Midbrain (tissue), 1 donor: ENCODE measurements around the gene PROC.
"Not testable (repeated sequence)": the region's sequence is repeated elsewhere in the genome, so short reads cannot be mapped to it uniquely, and the experiment has no call there.

Experiments
- DNase-seq: peaks from one replicate; lab custom pipeline; 2025; lab: John Stamatoyannopoulos, UW

PROC gene

DNA sequence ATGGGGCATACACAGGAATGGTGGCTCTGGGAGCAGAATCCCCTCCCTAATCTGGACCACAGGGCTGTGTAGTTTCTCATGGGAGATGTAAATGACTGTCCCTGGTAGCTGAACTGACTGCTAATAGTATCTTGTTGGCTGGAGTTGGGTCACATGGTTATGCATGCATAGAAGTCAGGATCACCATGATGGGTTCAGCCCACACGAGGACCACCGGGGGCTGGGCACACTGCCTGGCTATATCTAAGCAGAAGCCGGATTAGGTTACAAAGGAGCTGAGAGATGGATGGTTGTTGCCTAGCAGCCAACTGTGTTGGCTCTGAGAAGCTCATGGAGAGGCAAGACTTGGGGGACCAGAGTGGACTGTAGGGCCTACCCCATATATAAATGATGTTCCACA, 23.7 kb upstream of the PROC start:
- no peak for DNase-seq

GRCh38 chr2:127397568-127398238, 20.5 kb upstream of the PROC start:
- DNase-seq: no peak

GRCh38 chr2:127398239-127398590, 20.0 kb upstream of the PROC start:
- peak; percentile 18 for DNase-seq

DNA sequence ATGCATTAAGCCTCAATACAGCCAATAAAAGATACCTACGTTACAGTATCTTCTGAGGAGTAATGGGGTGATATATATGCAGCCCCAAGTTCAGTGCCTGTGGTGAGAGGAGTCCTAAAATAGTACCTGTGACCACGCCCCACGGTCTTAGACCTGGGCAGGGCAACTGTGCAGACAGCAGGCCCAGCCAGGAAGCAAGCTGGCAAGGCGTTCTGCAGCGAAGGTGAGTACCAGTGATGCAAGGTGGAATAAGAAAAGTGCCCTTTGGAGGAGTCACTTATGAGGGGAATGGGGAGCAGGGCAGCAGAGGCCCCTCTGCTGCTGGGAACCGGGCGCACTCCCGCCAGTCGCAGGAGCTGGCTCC, 17.7 kb upstream of the PROC start:
- no peak for DNase-seq

DNA sequence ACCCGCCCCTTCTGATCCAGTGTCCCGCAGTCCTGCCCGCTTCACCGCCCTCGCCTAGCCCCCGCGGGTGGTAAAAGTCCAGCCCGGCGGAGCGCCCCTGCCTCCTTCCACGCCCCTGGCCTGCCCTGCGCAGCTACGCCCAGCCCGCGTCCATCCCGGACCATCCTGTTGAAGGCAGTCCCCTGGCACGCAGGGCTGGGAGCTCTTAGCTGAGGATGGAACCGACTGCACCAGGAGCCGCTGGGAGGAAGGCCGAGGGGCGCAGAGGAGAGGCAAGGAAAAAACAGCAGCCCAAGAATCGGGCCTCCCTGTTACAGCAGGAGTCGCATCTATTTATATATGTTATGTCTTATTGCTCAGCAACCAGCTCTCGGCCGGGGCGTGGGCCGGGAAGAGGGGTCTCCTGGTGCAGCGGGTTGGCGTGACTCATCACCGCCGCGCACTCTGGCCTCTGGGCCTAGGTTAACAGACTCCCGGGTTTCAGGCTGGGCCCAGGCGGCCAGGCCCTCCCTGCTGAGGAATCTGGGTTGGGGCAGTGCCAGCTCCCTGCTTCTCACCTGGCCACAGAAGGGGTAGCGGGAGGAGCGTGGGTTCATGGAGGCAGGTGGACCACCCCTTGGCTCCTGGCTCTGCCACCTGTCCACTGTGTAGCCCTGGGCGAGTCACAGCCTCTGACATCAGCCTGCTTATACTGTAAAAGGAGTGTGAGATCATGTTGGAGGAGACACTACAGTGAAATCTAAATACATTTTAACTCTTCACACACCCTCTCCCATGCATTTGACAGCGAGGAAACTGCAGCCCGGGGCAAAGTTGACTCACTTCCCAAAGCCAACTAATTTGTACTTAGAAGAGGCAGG, 17.1 kb upstream of the PROC start:
- no peak for DNase-seq

GRCh38 chr2:127401757-127402695, 16.2 kb upstream of the PROC start:
- no peak for DNase-seq

DNA sequence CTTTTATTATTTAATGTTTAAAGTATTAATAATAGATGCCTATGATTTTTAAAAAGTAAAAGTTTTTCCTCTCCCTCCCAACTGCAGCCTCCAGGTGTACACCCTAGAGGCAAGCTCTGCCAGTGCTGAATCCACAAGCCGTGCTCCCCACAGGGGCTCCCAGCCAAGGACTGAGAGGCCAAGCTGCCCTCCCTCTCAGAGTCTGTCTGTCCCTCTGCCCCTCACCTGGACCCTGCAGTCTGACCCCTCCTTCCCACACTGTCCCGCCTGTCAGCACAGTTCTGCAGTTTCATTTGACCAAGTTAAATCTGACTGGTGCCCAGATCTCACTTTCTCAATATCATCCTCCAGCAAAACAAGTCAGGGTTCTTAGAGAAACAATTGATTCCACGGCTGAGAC, 14.8 kb upstream of the PROC start:
- DNase-seq: no peak

GRCh38 chr2:127404466-127405254, 13.6 kb upstream of the PROC start:
- peak; percentile 9 for DNase-seq

DNA sequence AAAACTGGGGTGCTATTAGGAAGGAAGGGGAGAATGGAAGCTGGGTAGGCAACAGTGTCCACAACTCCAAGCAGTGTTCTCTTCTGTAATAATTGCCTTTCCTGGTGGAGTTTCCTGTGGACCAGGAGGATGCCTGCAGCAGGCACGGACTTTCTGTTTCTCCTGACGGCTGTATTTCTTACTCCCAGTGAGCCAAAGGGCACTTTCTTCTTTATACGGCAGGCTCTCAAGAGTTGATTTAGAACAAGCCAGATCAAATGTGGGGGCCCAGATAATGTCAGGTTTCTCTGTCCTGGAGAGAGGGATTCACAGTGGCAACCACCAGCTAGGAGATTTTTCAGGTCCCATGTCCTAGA, 13.0 kb upstream of the PROC start:
- no peak for DNase-seq

DNA sequence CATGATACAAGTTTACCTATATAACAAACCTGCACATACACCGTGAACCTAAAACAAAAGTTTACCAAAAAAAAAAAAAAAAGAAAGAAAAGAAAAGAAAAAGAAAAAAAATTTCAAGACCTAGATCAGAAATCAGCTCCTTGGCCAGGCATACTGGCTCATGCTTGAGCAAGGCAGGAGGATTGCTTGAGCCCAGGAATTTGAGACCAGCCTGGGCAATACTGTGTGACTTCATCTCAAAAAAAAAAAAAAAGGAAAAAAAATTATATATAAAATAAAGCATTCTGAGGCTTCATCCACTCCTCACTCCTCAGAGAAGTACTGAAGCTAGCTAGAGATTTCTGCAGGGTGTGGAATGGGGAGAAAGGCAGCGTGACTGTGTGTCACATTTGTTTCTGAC, 11.8 kb upstream of the PROC start:
- no peak for DNase-seq

- DNase-seq: no peak
Observed at GRCh38 chr2:127407091-127407490, 11.1 kb upstream of the PROC start.

GRCh38 chr2:127407661-127408003, 10.6 kb upstream of the PROC start:
- no peak for DNase-seq

- DNase-seq: peak; percentile 90
Observed at GRCh38 chr2:127408004-127408806, 10.0 kb upstream of the PROC start.

GRCh38 chr2:127408807-127409099, 9.5 kb upstream of the PROC start:
- DNase-seq: no peak

GRCh38 chr2:127409716-127410115, 8.5 kb upstream of the PROC start:
- DNase-seq: not testable (repeated sequence)

GRCh38 chr2:127410871-127411652, 7.2 kb upstream of the PROC start:
- no peak for DNase-seq

DNA sequence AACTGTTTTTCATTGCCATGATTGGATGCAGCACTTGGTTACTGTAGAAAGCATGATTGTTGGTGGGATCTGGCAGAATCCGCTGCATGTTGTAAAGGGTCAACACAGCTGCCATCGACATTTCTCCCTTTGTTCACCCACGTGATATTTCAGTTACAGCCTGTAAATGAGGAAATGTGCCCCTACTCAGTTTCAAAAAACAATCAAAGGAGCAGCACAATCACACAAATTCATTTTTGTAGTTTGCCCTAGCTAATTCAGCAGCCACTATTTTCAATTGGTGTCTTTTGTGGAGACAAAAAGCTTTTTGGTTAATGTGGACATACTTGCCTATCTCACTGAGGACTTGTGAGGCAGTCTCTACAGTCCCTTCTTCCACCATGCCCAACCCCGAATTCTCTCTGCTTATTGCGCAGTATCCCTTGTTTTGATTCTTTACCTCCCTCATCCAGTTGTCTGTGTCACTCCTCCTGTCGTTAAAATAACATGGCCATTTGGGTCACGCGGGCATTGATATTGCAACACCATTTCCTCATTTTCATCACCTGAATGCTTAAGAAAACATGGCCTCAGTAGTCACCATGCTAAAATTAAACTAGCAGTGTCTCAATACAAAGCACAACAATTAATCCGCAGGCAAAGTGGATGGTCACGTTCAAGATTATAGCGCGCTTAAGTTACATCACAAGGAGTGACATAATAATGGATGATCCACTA, 6.4 kb upstream of the PROC start:
- DNase-seq: no peak

GRCh38 chr2:127413200-127413599, 5.0 kb upstream of the PROC start:
- no peak for DNase-seq

DNA sequence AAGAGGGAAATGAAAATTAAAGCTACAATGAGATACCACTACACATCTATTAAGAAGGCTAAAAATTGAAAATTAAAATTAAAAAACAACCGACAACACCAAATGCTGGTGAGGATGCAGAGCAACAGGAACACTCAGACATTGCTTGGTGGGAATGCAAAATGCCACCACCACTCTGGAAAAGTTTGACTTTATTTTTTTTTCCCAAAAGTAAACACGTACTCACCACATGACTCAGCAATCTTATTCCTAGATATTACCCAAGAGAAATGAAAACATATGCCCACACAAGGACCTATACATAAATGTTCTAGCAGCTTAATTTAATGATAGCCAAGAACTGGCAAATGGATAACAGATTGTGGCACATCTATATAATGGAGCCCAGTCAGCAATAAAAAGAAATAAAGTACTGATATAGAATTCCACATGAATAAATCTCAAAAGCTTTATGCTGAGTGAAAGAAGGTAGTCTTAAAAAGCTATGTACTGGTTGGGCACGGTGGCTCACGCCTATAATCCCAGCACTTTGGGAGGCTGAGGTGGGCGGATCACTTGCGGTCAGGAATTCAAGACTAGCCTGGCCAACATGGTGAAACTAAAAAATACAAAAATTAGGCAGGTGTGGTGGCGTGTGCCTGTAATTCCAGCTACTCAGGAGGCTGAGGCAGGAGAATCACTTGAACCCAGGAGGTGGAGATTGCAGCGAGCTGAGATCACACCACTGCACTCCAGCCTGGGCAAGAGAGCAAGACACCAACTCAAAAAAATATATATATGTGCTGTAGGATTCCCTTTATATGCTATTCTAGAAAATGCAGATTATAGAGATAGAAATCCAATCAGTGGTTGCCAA, 4.2 kb upstream of the PROC start:
- no peak for DNase-seq
